Lung (tissue), 12 donors: ENCODE results near the gene TMEM141. TPM values are rescaled to one million over a fixed set of nuclear protein-coding genes. Genes with fewer than 3 reads are reported as not detected.

Experiments used
- ATAC-seq: fragments of 200-7000 bp; cut with Tn5 transposase; one replicate; pipeline ENCODE4 v1.9.1; 2020; ENCODE audit warnings: moderate number of reproducible peaks; ENCODE audit not compliant: insufficient read depth, low FRiP score
- DNase-seq, 3 donors: peaks; one replicate each; pipeline ENCODE4 v3.0.0-alpha.2; 2013 to 2017
- H3K27ac ChIP-seq, 2 donors: one replicate each; pipeline ENCODE4 v1.5.1; 2013; ENCODE audit warnings: mild to moderate bottlenecking in 2 of 2, moderate library complexity in 2 of 2, control low read depth in 1 of 2, inconsistent platforms in 1 of 2, low read depth in 1 of 2, low read length in 1 of 2
- H3K27me3 ChIP-seq, 3 donors: one replicate each; pipeline ENCODE4 v1.5.1; 2013; ENCODE audit warnings: low read length in 2 of 3; ENCODE audit not compliant: control insufficient read depth in 3 of 3, insufficient read depth in 3 of 3
- H3K36me3 ChIP-seq, 4 donors: one replicate each; pipeline ENCODE4 v1.5.1; 2013; ENCODE audit warnings: low read length in 4 of 4, mild to moderate bottlenecking in 1 of 4, moderate library complexity in 1 of 4; ENCODE audit not compliant: control insufficient read depth in 4 of 4, insufficient read depth in 4 of 4
- H3K4me1 ChIP-seq, 5 donors: one replicate each; pipeline ENCODE4 v1.5.1; 2013; ENCODE audit warnings: low read length in 5 of 5, mild to moderate bottlenecking in 2 of 5, moderate library complexity in 1 of 5; ENCODE audit not compliant: control insufficient read depth in 5 of 5, insufficient read depth in 5 of 5
- H3K4me3 ChIP-seq: one replicate; pipeline ENCODE4 v1.5.1; 2013; ENCODE audit warnings: mild to moderate bottlenecking, control low read depth, moderate library complexity
- H3K9ac ChIP-seq, 2 donors: one replicate each; pipeline ENCODE4 v1.5.1; 2013; ENCODE audit warnings: low read length in 2 of 2, control low read depth in 1 of 2; ENCODE audit not compliant: insufficient read depth in 1 of 2
- H3K9me3 ChIP-seq, 4 donors: one replicate each; pipeline ENCODE4 v1.5.1; 2013; ENCODE audit warnings: low read length in 3 of 4, mild to moderate bottlenecking in 1 of 4, moderate library complexity in 1 of 4; ENCODE audit not compliant: control insufficient read depth in 4 of 4, insufficient read depth in 3 of 4
- CTCF ChIP-seq: IDR thresholded peaks from 2 replicates; pipeline ENCODE4 v1.5.1; 2012; ENCODE audit warnings: mild to moderate bottlenecking; ENCODE audit errors: control extremely low read depth, extremely low read depth
- WGBS, 2 donors: extraction: QIAGEN DNeasy Blood & Tissue Kit; methylation state at CpG; one replicate each; pipeline ENCODE4 v1.1.7; 2013; 5-methylcytosine and 5-hydroxymethylcytosine counted together
- polyA plus RNA-seq, 2 donors: library from polyadenylated mRNA; stranded (reverse); fragments of 200-250 nt; gene quantifications; one replicate each; pipeline ENCODE4 v1.2.1, GENCODE V29; 2013
- total RNA-seq, 2 donors: library from RNA; depleted of rRNA in 1 of 2; stranded (reverse); fragments of >200 nt in 1 of 2; gene quantifications; one replicate each; pipeline ENCODE4 v1.2.1, GENCODE V29; 2014 to 2021
- donor health status: control.
- donor health status: control.
- donor health status: Bipolar disorder and iron deficiency.
- donor health status: healthy.
- donor health status: DM: yes; HTN: yes; CAD: no.

The TMEM141 gene
- total and polyA plus RNA-seq, 4 donors: 56.5 to 177 (median 113) TPM

GRCh38 chr9:136779808-136780207, 11.3 kb upstream of the TMEM141 start:
- H3K4me3 ChIP-seq: no peak overlapping the region
- TF ChIP-seq CTCF: no peak
- no peaks in the 10 kb centered on the region for H3K9me3 ChIP-seq
- DNase-seq (no peak), ATAC-seq (no peak)
- peaks cover 0 to 4% (median 0%) of the 10 kb centered on the region in 5 donors for H3K4me1 ChIP-seq
- no peak overlapping the region for H3K9ac ChIP-seq
- WGBS, 2 donors: 78 to 87% methylated on average over 5 of the region's 5 CpGs
- no peak overlapping the region for H3K27ac ChIP-seq
- no peaks in the 10 kb centered on the region for H3K36me3 ChIP-seq
- no peaks in the 10 kb centered on the region for H3K27me3 ChIP-seq

- DNase-seq (no peak), ATAC-seq (no peak)
- Histone ChIP-seq H3K36me3 (no peaks in the 10 kb centered on the region), H3K4me1 (peaks cover 0 to 4% (median 0%) of the 10 kb centered on the region in 5 donors), H3K27ac (no peak overlapping the region), H3K27me3 (no peaks in the 10 kb centered on the region), H3K4me3 (no peak overlapping the region), H3K9ac (no peak overlapping the region), H3K9me3 (no peaks in the 10 kb centered on the region)
- no peak for TF ChIP-seq CTCF
- WGBS, 2 donors: 94 to 95% methylated on average over 3 of the region's 3 CpGs
Measured at GRCh38 chr9:136782452-136782851, 8.7 kb upstream of the TMEM141 start.

GRCh38 chr9:136784249-136784996, 6.7 kb upstream of the TMEM141 start:
- peak; percentile 6 for TF ChIP-seq CTCF
- H3K27me3 ChIP-seq: no peaks in the 10 kb centered on the region
- H3K4me1 ChIP-seq: peaks cover 0 to 11% (median 0%) of the 10 kb centered on the region in 5 donors
- no peaks in the 10 kb centered on the region for H3K36me3 ChIP-seq
- DNase-seq: no peak
- no peak overlapping the region for H3K9ac ChIP-seq
- no peak overlapping the region for H3K4me3 ChIP-seq
- H3K27ac ChIP-seq: no peak overlapping the region
- no peak for ATAC-seq
- no peaks in the 10 kb centered on the region for H3K9me3 ChIP-seq
- 39 to 49% methylated on average over 9 of the region's 9 CpGs for WGBS, 2 donors
